ENCODE data around the gene TNRC6A.

DNA sequence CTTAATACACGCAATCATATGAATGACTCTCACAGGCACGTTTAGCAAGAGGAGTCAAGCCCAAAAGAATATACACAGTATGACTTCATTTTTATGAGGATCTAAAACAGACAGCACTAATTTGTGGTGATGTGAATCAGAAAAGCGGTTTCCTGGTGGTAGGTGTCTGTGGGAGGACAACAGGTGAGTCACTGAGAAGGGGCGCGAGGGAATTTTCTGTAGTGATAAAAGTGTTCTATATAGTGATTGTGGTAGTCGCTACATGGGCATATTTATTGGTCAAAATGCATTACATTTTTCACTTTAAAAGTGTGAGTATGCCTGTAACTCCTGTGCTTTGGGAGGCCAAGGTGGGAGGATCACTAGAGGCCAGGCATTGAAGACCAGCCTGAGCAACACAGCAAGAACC, 7.6 kb upstream of the TNRC6A start:
- TF ChIP-seq EZH2phosphoT487 (IDR thresholded peaks at IDR 0.05; ENCODE audit: insufficient read depth, low read depth) (no peak), EZH2 (IDR thresholded peaks at IDR 0.05; ENCODE audit: insufficient read depth, poor library complexity, severe bottlenecking) (no peak)
